ENCODE data around the gene NFKBIL1.
"Not testable (repeated sequence)": the region's sequence is repeated elsewhere in the genome, so short reads cannot be mapped to it uniquely, and the experiment has no call there.

DNA sequence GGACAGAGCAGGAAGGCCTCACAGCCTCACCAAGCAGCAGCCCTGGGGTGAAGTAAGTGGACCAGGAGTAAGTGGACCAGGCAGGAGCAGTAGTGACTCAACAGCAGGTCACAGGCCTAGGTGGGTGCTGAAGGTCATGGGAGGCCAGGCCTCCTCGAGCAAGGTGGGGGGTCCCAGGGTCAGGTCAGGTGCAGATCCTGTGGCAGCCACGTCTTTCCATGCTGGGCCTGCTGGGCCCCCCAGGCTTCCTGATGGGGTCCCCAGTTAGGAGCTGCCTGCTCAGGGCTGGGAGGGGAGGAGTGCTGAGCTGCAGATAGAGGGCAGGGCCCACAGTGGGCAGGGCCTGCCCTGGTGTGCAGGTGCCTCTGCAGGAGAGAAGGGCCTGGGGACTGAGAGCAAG lies 38.4 kb upstream of the NFKBIL1 start:
- TF ChIP-seq, protein P1, sequence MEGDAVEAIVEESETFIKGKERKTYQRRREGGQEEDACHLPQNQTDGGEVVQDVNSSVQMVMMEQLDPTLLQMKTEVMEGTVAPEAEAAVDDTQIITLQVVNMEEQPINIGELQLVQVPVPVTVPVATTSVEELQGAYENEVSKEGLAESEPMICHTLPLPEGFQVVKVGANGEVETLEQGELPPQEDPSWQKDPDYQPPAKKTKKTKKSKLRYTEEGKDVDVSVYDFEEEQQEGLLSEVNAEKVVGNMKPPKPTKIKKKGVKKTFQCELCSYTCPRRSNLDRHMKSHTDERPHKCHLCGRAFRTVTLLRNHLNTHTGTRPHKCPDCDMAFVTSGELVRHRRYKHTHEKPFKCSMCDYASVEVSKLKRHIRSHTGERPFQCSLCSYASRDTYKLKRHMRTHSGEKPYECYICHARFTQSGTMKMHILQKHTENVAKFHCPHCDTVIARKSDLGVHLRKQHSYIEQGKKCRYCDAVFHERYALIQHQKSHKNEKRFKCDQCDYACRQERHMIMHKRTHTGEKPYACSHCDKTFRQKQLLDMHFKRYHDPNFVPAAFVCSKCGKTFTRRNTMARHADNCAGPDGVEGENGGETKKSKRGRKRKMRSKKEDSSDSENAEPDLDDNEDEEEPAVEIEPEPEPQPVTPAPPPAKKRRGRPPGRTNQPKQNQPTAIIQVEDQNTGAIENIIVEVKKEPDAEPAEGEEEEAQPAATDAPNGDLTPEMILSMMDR (IDR thresholded peaks at IDR 0.05), result not testable (repeated sequence)
- TF ChIP-seq ESRRA (CRISPR knock-in tag; IDR thresholded peaks at IDR 0.05; ENCODE audit: borderline replicate concordance); ZNF416 (CRISPR knock-in tag; IDR thresholded peaks at IDR 0.05); MAX (CRISPR knock-in tag; IDR thresholded peaks at IDR 0.05); ZNF512 (CRISPR knock-in tag; IDR thresholded peaks at IDR 0.05; ENCODE audit: borderline replicate concordance); CREM (CRISPR knock-in tag; IDR thresholded peaks at IDR 0.05): not testable (repeated sequence)
- TF ChIP-seq, protein P2, sequence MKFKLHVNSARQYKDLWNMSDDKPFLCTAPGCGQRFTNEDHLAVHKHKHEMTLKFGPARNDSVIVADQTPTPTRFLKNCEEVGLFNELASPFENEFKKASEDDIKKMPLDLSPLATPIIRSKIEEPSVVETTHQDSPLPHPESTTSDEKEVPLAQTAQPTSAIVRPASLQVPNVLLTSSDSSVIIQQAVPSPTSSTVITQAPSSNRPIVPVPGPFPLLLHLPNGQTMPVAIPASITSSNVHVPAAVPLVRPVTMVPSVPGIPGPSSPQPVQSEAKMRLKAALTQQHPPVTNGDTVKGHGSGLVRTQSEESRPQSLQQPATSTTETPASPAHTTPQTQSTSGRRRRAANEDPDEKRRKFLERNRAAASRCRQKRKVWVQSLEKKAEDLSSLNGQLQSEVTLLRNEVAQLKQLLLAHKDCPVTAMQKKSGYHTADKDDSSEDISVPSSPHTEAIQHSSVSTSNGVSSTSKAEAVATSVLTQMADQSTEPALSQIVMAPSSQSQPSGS (CRISPR knock-in tag; IDR thresholded peaks at IDR 0.05; ENCODE audit: borderline replicate concordance, low read depth), result not testable (repeated sequence)
